HT-29 (cell line): ENCODE measurements around the gene COL6A5. TPM values are rescaled to one million over a fixed set of nuclear protein-coding genes. Genes with fewer than 3 reads are reported as not detected.
"Not testable (repeated sequence)": the region's sequence is repeated elsewhere in the genome, so short reads cannot be mapped to it uniquely, and the experiment has no call there.

Experiments used
- DNase-seq: peaks from one replicate; pipeline ENCODE4 v3.0.0-alpha.2; 2015; ENCODE audit warnings: low spot score
- total RNA-seq: library from RNA; depleted of rRNA; stranded (reverse); fragments of >200 nt; shearing (Covaris generic); gene quantifications from 2 replicates; pipeline ENCODE4 v1.2.3, GENCODE V29; 2014; rRNA removed

Gene COL6A5
- total RNA-seq: not detected in 2 replicates

GRCh38 chr3:130345487-130346079, at the start of gene COL6A5:
COL6A5 (plus strand) TSS chr3:130345672; CDS start chr3:130373639, 27,967 bp downstream.
- DNase-seq: no peak

- DNase-seq: no peak
These were observed 45.9 kb upstream of the COL6A5 start for GRCh38 chr3:130299531-130299930.

- DNase-seq: no peak
These were observed 44.6 kb upstream of the COL6A5 start for GRCh38 chr3:130300888-130301287.

- no peak for DNase-seq
These were observed 35.4 kb upstream of the COL6A5 start for GRCh38 chr3:130310109-130310508.

GRCh38 chr3:130312374-130312773, 33.1 kb upstream of the COL6A5 start:
- no peak for DNase-seq

- no peak for DNase-seq
These were observed 29.3 kb upstream of the COL6A5 start for GRCh38 chr3:130316169-130316568.

- DNase-seq: no peak
These were observed 22.0 kb upstream of the COL6A5 start for GRCh38 chr3:130323503-130323902.

- DNase-seq: no peak
These were observed 4.7 kb upstream of the COL6A5 start for GRCh38 chr3:130340766-130341165.

GRCh38 chr3:130341388-130341787, 4.1 kb upstream of the COL6A5 start:
- no peak for DNase-seq

GRCh38 chr3:130341882-130342281, 3.6 kb upstream of the COL6A5 start:
- DNase-seq: no peak

- no peak for DNase-seq
These were observed 2.4 kb upstream of the COL6A5 start for GRCh38 chr3:130342821-130343661.

GRCh38 chr3:130348258-130348657, 2.8 kb downstream of the COL6A5 start:
- DNase-seq: not testable (repeated sequence)

GRCh38 chr3:130354430-130354829, 9.0 kb downstream of the COL6A5 start:
- no peak for DNase-seq

- DNase-seq: no peak
These were observed 28.6 kb downstream of the COL6A5 start for GRCh38 chr3:130374033-130374432.

GRCh38 chr3:130374908-130375307, 29.4 kb downstream of the COL6A5 start:
- DNase-seq: no peak

GRCh38 chr3:130377960-130378676, 32.6 kb downstream of the COL6A5 start:
- DNase-seq: no peak

GRCh38 chr3:130378677-130379191, 33.3 kb downstream of the COL6A5 start:
- DNase-seq: no peak

- DNase-seq: no peak
These were observed 33.8 kb downstream of the COL6A5 start for GRCh38 chr3:130379274-130379673.

- no peak for DNase-seq
These were observed 34.9 kb downstream of the COL6A5 start for GRCh38 chr3:130380398-130380797.

GRCh38 chr3:130383424-130383823, 38.0 kb downstream of the COL6A5 start:
- no peak for DNase-seq

GRCh38 chr3:130384476-130385025, 39.1 kb downstream of the COL6A5 start:
- DNase-seq: no peak
